ENCODE results near the gene ATAD1.
"Not testable (repeated sequence)": the region's sequence is repeated elsewhere in the genome, so short reads cannot be mapped to it uniquely, and the experiment has no call there.

Gene ATAD1

GRCh38 chr10:87817609-87818504, at the start of gene ATAD1:
ATAD1 (minus strand) TSS chr10:87818226; CDS start chr10:87814599, 3,627 bp downstream.
- DNase-seq (ENCODE audit: low spot score): peak; percentile 88

- no peak for DNase-seq (ENCODE audit: low spot score)
Measured at GRCh38 chr10:87867453-87867852, 49.4 kb upstream of the ATAD1 start.

- DNase-seq (ENCODE audit: low spot score): no peak
Measured at GRCh38 chr10:87866412-87866974, 48.5 kb upstream of the ATAD1 start.

- DNase-seq (ENCODE audit: low spot score): no peak
Measured at GRCh38 chr10:87865241-87865881, 47.3 kb upstream of the ATAD1 start.

GRCh38 chr10:87864496-87865059, 46.6 kb upstream of the ATAD1 start:
- no peak for DNase-seq (ENCODE audit: low spot score)

GRCh38 chr10:87863951-87864495, 46.0 kb upstream of the ATAD1 start:
- DNase-seq (ENCODE audit: low spot score): peak; percentile 58

- DNase-seq (ENCODE audit: low spot score): peak; percentile 86
Measured at GRCh38 chr10:87863053-87863943, 45.3 kb upstream of the ATAD1 start, which contains the start of the genes KLLN and PTEN. KLLN (minus strand) TSS chr10:87863533; CDS start chr10:87862487, 1,046 bp downstream. PTEN (plus strand) TSS chr10:87863625; CDS start chr10:87864470, 845 bp downstream.

GRCh38 chr10:87862679-87863052, 44.6 kb upstream of the ATAD1 start:
- DNase-seq (ENCODE audit: low spot score): peak; percentile 70

GRCh38 chr10:87861953-87862678, 44.1 kb upstream of the ATAD1 start:
- peak; percentile 96 for DNase-seq (ENCODE audit: low spot score)

- DNase-seq (ENCODE audit: low spot score): peak; percentile 83
Measured at GRCh38 chr10:87861566-87861952, 43.5 kb upstream of the ATAD1 start.

- peak; percentile 22 for DNase-seq (ENCODE audit: low spot score)
Measured at GRCh38 chr10:87860816-87861403, 42.9 kb upstream of the ATAD1 start.

- peak; percentile 77 for DNase-seq (ENCODE audit: low spot score)
Measured at GRCh38 chr10:87860156-87860795, 42.2 kb upstream of the ATAD1 start.

GRCh38 chr10:87855665-87856064, 37.6 kb upstream of the ATAD1 start:
- not testable (repeated sequence) for DNase-seq (ENCODE audit: low spot score)

GRCh38 chr10:87855247-87855646, 37.2 kb upstream of the ATAD1 start:
- not testable (repeated sequence) for DNase-seq (ENCODE audit: low spot score)

GRCh38 chr10:87852089-87852488, 34.1 kb upstream of the ATAD1 start:
- DNase-seq (ENCODE audit: low spot score): no peak

- DNase-seq (ENCODE audit: low spot score): peak; percentile 93
Measured at GRCh38 chr10:87850742-87851205, 32.7 kb upstream of the ATAD1 start.

- DNase-seq (ENCODE audit: low spot score): no peak
Measured at GRCh38 chr10:87849001-87849400, 31.0 kb upstream of the ATAD1 start.

GRCh38 chr10:87847550-87847949, 29.5 kb upstream of the ATAD1 start:
- DNase-seq (ENCODE audit: low spot score): no peak

- not testable (repeated sequence) for DNase-seq (ENCODE audit: low spot score)
Measured at GRCh38 chr10:87846711-87847110, 28.7 kb upstream of the ATAD1 start.
